OCI-LY7 (cell line): ENCODE data around the gene SLC39A3.

Source experiments
- CTCF ChIP-seq: fragments of 200-600 bp; sonication (generic); conservative IDR thresholded peaks from 2 replicates; pipeline ENCODE4 v1.5.1; 2014; ENCODE audit warnings: mild to moderate bottlenecking, antibody characterized with exemption, low read length, moderate library complexity, mixed read lengths
- EZH2phosphoT487 ChIP-seq: fragments of 200-600 bp; sonication (generic); IDR thresholded peaks from 2 replicates; pipeline ENCODE4 v1.6.1; 2018; ENCODE audit warnings: low read depth, borderline replicate concordance, mild to moderate bottlenecking, mixed run types, antibody characterized with exemption, low read length, moderate library complexity, mixed read lengths

DNA sequence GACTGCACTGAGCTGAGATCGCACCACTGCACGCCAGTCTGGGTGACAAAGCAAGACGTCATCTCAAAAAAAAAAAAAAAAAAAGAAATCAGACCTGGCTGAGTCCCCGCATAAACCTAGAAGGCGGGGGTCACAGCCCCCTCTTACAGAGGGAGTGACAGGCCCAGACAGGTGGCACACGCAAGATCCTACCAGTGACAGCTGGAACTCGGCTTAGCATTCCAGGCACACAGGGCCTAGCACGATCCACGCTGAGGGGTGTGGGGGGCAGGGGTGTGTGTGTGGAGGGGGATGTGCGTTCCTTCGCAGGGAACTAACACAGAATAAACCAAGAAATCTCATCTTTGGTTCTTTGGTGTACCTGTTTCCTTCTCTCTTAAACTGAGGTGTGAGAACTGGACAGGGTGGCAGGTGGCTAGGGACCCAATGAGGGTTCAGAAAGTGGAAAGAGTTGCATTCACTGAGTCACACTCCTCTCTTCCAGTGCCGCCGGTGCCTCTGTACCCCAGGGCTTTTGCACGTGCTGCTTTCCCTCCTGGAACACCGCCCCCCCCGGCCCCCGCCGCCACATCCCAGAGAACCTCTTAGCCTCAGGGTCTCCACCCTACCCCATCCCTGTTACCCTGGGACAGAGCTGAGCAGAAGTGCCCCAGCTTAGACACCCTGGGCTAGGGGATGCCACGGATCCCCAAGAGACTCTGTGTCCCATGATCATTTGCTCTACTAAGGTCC lies 38.3 kb upstream of the SLC39A3 start:
- TF ChIP-seq CTCF: no peak
- TF ChIP-seq EZH2phosphoT487: no peak
